K562 (cell line): ENCODE measurements around the gene ADAMTS6. TPM values are rescaled to one million over a fixed set of nuclear protein-coding genes. Genes with fewer than 3 reads are reported as not detected.

Source experiments
- FOSL1 ChIP-seq: fragments of 200-800 bp; sonication (Bioruptor generic); conservative IDR thresholded peaks from 2 replicates; pipeline ENCODE4 v1.6.1; 2016; ENCODE audit warnings: missing genetic modification characterization, missing compliant biosample characterization
- KDM1A ChIP-seq, 2 experiments: fragments of 450-650 bp; IDR thresholded peaks; 2 replicates each; pipeline ENCODE4 v1.6.1; 2016; ENCODE audit warnings: mild to moderate bottlenecking in 2 of 2
- NONO ChIP-seq, 2 experiments: fragments of 200-400 bp in 1 of 2; fragments of 450-650 bp in 1 of 2; formaldehyde crosslinking in 1 of 2; IDR thresholded peaks; 2 replicates each; pipeline ENCODE4 v1.6.1; 2017; ENCODE audit warnings: low read depth in 2 of 2, mild to moderate bottlenecking in 2 of 2, moderate library complexity in 2 of 2, low read length in 1 of 2
- POLR3G ChIP-seq: IDR thresholded peaks from 2 replicates; pipeline ENCODE4 v1.6.1; 2011; ENCODE audit not compliant: insufficient read length, insufficient replicate concordance; ENCODE audit errors: extremely low read depth
- RAD21 ChIP-seq, 2 experiments: fragments of 250-450 bp in 1 of 2; fragments of 450-650 bp in 1 of 2; sonication (Bioruptor Pico) in 1 of 2; formaldehyde crosslinking in 1 of 2; IDR thresholded peaks in 1 of 2; conservative IDR thresholded peaks in 1 of 2; 2 replicates each; pipeline versions ENCODE4 v1.4.0 to v1.8.0; 2020 to 2022; ENCODE audit warnings: mild to moderate bottlenecking in 2 of 2, moderate library complexity in 1 of 2
- SMARCA4 ChIP-seq: fragments of 450-650 bp; IDR thresholded peaks from 2 replicates; pipeline ENCODE4 v1.6.1; 2016
- TCF7L2 ChIP-seq: fragments of 150-350 bp; IDR thresholded peaks from 2 replicates; pipeline ENCODE4 v1.6.1; 2016; ENCODE audit warnings: low read depth, mild to moderate bottlenecking, low read length, moderate library complexity
- TCFL5 ChIP-seq: fragments of 250-450 bp; sonication (Bioruptor Pico); conservative IDR thresholded peaks from 2 replicates; pipeline ENCODE4 v1.6.1; 2021; ENCODE audit warnings: mild to moderate bottlenecking, moderate library complexity, matching md5 sums
- U2AF2 ChIP-seq: fragments of 200-400 bp; formaldehyde crosslinking; optimal IDR thresholded peaks from 2 replicates; pipeline ENCODE3; 2017; ENCODE audit warnings: low read depth, mild to moderate bottlenecking, low read length
- polyA plus RNA-seq, 8 experiments: library from polyadenylated mRNA; depleted of rRNA in 4 of 8; stranded (reverse) in 5 of 8; unstranded in 3 of 8; fragments of >200 nt; fragmentation: Nextera tagmentation in 2 of 8; fragmentation: Illumina TruSeq in 1 of 8; extraction: Ambion mirVana in 2 of 8; extraction: Trizol in 1 of 8; gene quantifications; 2 replicates each; pipeline versions ENCODE4 v1.2.1 to v1.2.3, GENCODE V29; 2011 to 2014; ENCODE audit warnings: inconsistent platforms in 1 of 8, missing spikeins in 1 of 8
- total RNA-seq, 7 experiments: library from RNA; depleted of rRNA in 6 of 7; stranded (reverse); fragments of >200 nt in 6 of 7; fragmentation: Illumina TruSeq in 2 of 7; extraction: Trizol in 2 of 7; gene quantifications; 2 replicates each; pipeline versions ENCODE4 v1.2.1 to v1.2.3, GENCODE V29; 2011 to 2021; ENCODE audit warnings: low replicate concordance in 1 of 7
- TF ChIP-seq, protein P1 (sequence below), 2 experiments: fragments of 450-650 bp; formaldehyde crosslinking in 1 of 2; IDR thresholded peaks; 2 replicates each; pipeline versions ENCODE4 v1.4.0 to v1.6.1; 2014 to 2020; ENCODE audit warnings: mild to moderate bottlenecking in 2 of 2, borderline replicate concordance in 1 of 2, low read depth in 1 of 2
- TF ChIP-seq, protein P2 (sequence below): fragments of 250-450 bp; sonication (Bioruptor Pico); IDR thresholded peaks from 2 replicates; pipeline ENCODE4 v1.8.0; 2021; ENCODE audit warnings: moderate library complexity, mild to moderate bottlenecking, inconsistent platforms
- TF ChIP-seq, protein P3 (sequence below): fragments of 450-650 bp; IDR thresholded peaks from 2 replicates; pipeline ENCODE4 v1.6.1; 2016; ENCODE audit warnings: low read depth, mild to moderate bottlenecking, moderate library complexity

Gene ADAMTS6
- total and polyA plus RNA-seq, 9 of the 15 experiments (the other 6 are each of a cell fraction or from before 2014, with no cell fraction given): 0.57 to 5.3 (median 1.5) TPM

DNA sequence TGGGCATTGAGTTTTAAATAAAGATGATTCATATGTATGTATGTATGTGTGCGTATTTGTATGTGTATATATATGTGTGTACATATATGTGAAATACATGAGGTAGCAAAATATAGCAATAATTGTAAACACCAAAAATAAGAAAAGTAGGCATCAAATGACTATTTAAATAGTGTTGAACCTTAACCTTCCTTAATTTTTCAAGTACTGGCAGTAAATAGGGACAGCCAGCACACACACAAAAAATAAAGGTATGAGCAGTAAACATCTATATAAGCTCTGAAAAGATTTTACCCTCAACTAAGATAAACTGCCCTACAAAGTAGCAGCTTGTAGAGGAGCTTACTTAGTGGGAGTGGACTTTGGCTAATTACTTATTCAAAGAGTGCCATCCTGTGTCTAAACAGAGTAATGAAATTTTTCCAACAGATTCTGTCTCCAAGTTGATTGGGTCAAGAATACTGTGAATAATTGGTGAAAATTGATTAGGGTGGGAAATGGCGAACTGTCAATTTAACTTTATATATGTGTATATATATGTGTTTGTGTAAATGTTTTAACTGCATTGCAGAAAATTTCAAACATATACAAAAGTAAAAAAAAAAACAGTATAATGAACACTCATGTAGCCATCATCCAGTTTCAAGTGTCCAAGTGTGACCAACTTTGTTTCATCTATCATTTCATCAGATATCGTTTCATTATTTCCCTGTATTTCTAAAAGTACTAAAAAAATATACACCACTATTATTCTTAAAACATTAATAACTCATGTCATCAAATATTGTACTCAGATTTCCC, 2.0 kb upstream of the ADAMTS6 start (continued):
- TF ChIP-seq, protein P1, sequence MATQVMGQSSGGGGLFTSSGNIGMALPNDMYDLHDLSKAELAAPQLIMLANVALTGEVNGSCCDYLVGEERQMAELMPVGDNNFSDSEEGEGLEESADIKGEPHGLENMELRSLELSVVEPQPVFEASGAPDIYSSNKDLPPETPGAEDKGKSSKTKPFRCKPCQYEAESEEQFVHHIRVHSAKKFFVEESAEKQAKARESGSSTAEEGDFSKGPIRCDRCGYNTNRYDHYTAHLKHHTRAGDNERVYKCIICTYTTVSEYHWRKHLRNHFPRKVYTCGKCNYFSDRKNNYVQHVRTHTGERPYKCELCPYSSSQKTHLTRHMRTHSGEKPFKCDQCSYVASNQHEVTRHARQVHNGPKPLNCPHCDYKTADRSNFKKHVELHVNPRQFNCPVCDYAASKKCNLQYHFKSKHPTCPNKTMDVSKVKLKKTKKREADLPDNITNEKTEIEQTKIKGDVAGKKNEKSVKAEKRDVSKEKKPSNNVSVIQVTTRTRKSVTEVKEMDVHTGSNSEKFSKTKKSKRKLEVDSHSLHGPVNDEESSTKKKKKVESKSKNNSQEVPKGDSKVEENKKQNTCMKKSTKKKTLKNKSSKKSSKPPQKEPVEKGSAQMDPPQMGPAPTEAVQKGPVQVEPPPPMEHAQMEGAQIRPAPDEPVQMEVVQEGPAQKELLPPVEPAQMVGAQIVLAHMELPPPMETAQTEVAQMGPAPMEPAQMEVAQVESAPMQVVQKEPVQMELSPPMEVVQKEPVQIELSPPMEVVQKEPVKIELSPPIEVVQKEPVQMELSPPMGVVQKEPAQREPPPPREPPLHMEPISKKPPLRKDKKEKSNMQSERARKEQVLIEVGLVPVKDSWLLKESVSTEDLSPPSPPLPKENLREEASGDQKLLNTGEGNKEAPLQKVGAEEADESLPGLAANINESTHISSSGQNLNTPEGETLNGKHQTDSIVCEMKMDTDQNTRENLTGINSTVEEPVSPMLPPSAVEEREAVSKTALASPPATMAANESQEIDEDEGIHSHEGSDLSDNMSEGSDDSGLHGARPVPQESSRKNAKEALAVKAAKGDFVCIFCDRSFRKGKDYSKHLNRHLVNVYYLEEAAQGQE (IDR thresholded peaks at IDR 0.05; ENCODE audit: borderline replicate concordance): peak; percentile 59
- TF ChIP-seq, protein P1 (CRISPR knock-in tag; IDR thresholded peaks at IDR 0.05; ENCODE audit: low read depth): no peak
- TF ChIP-seq, protein P2, sequence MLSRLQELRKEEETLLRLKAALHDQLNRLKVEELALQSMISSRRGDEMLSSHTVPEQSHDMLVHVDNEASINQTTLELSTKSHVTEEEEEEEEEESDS (CRISPR knock-in tag): no peak
- TF ChIP-seq KDM1A (IDR thresholded peaks at IDR 0.05) (no peak), U2AF2 (no peak), RAD21 (CRISPR knock-in tag; conservative IDR thresholded peaks at IDR 0.05 in 1 of 2, IDR thresholded peaks at IDR 0.05 in 1 of 2) (peak; percentile 54 to 66; a peak in 3 of 4 replicates), FOSL1 (tag) (no peak), TCF7L2 (no peak), POLR3G (no peak), TCFL5 (CRISPR knock-in tag) (no peak), SMARCA4 (no peak), NONO (IDR thresholded peaks at IDR 0.05; ENCODE audit: low read depth in 2 of 2, low read length in 1 of 2) (no peak)
- TF ChIP-seq, protein P3, sequence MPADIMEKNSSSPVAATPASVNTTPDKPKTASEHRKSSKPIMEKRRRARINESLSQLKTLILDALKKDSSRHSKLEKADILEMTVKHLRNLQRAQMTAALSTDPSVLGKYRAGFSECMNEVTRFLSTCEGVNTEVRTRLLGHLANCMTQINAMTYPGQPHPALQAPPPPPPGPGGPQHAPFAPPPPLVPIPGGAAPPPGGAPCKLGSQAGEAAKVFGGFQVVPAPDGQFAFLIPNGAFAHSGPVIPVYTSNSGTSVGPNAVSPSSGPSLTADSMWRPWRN: no peak
